ENCODE data around the gene TMEM120B. TPM values are rescaled to one million over a fixed set of nuclear protein-coding genes. Genes with fewer than 3 reads are reported as not detected.
"Not testable (repeated sequence)": the region's sequence is repeated elsewhere in the genome, so short reads cannot be mapped to it uniquely, and the experiment has no call there.

The TMEM120B gene
- total and polyA plus RNA-seq, 2 of the 4 experiments (the other 2 are of a cell fraction): 10.6 to 18.4 TPM

GRCh38 chr12:121666829-121667228 is 45.7 kb upstream of the TMEM120B start:
- in situ Hi-C loops (cut with MboI; ENCODE audit: low sequenced_read_pairs): loop anchor here (5.0 kb wide), 2 partner anchors 120 to 175 kb away; no protein-coding TSS in a partner anchor
- H2AK5ac ChIP-seq (ENCODE audit: low read depth, low read length); H2AFZ ChIP-seq (replicated peaks; ENCODE audit: low read length, poor library complexity); H3K9me1 ChIP-seq (ENCODE audit: insufficient read depth, low read length); H4K5ac ChIP-seq (ENCODE audit: low read depth, low read length); H3K27ac ChIP-seq (ENCODE audit: insufficient read depth, low read length); H2BK20ac ChIP-seq (ENCODE audit: low read depth, low read length); POLR2A ChIA-PET (ENCODE audit: unreplicated experiment); H3K23ac ChIP-seq (ENCODE audit: low read depth, low read length); H4K8ac ChIP-seq (ENCODE audit: low read depth in 2 of 2, low read length in 2 of 2); H3K4me2 ChIP-seq (ENCODE audit: low read depth, low read length); DNase-seq; H3K4ac ChIP-seq (ENCODE audit: low read depth, low read length); H3K9ac ChIP-seq (ENCODE audit: low read depth, low read length); H4K20me1 ChIP-seq (ENCODE audit: insufficient read depth, low read length); H3K27me3 ChIP-seq (ENCODE audit: control insufficient read depth, insufficient read depth, low read length); H3K4me3 ChIP-seq (ENCODE audit: insufficient read depth, low read depth, low read length); H3K79me1 ChIP-seq (ENCODE audit: low read depth in 1 of 2, low read length in 2 of 2); H3K36me3 ChIP-seq (ENCODE audit: control insufficient read depth, insufficient read depth, low read length); dilution Hi-C loops (cut with HindIII; ENCODE audit: low sequenced_read_pairs, unreplicated experiment); H2BK120ac ChIP-seq (ENCODE audit: low read depth, low read length); BruUV-seq (replicated peaks); ATAC-seq (ENCODE audit: low read depth); H2AK9ac ChIP-seq (replicated peaks; ENCODE audit: low read depth, low read length, poor library complexity); H2BK15ac ChIP-seq (ENCODE audit: low read depth, low read length); H2BK5ac ChIP-seq (ENCODE audit: low read depth, low read length, poor library complexity, severe bottlenecking); H3K14ac ChIP-seq (replicated peaks; ENCODE audit: low read depth, low read length); H3K9me3 ChIP-seq (ENCODE audit: control insufficient read depth, insufficient read depth, low read length); H3K18ac ChIP-seq (ENCODE audit: low read depth, low read length); H3K4me1 ChIP-seq (ENCODE audit: control insufficient read depth, insufficient read depth, low read length); H3K56ac ChIP-seq (ENCODE audit: extremely low read depth, insufficient read depth, low read length); H4K91ac ChIP-seq (ENCODE audit: insufficient read depth, low read depth, low read length): not testable (repeated sequence)
- 0 out of 2 replicates have a peak, but pooled peaks have one; percentile 16 for TF ChIP-seq CEBPB (IDR thresholded peaks at IDR 0.05; ENCODE audit: low read depth, low read length)
- intact Hi-C loops (cut with micrococcal nuclease): loop anchor here (5.0 kb wide), 1 partner anchor 165 kb away; no protein-coding TSS in a partner anchor
- CTCF ChIA-PET: interaction anchor here (1.0 kb wide), 1 partner anchor 114 kb away, joined by 3 read pairs; no protein-coding TSS in a partner anchor
- 91% methylated on average over 4 of the region's 6 CpGs; no CpG with 5 or more reads in 1 of the 2 experiments for WGBS, 2 experiments (ENCODE audit: extremely low coverage in 2 of 2, insufficient read length in 1 of 2)

All from IMR-90 (cell line).